NCI-H69 (cell line): Measurements from ENCODE around the gene RAB11FIP5.

Source experiments
- DNase-seq: peaks from one replicate; lab custom pipeline; 2025; lab: John Stamatoyannopoulos, UW

Gene RAB11FIP5

DNA sequence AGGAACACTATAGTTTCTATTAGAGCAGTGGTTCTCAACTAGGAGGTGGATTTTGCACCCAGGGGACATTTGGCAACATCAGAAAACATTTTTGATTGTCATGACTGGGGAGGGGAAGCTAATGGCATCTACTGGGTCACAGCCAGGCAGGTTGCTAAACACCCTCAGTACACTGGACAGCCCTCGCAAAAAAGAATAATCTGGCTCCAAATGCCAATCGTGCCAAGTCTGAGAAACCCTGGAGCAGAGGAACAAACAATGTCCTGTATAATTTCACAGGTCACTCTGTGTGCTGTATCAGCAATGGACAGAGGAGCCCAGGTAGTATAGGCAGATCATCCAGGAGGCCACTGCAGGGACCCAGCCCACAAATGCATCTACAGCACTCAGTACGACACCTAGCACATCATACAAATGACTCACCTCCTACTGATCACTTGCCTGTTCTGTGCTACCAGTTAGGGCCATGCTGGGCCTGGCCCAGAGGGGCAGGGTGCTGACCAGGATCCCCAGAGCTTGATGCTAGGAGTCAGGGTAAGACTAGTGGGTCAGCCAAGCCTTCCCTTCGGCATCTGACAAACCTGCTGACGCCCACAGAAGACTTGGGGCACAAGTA is 78.9 kb downstream of the RAB11FIP5 start:
- DNase-seq: no peak

DNA sequence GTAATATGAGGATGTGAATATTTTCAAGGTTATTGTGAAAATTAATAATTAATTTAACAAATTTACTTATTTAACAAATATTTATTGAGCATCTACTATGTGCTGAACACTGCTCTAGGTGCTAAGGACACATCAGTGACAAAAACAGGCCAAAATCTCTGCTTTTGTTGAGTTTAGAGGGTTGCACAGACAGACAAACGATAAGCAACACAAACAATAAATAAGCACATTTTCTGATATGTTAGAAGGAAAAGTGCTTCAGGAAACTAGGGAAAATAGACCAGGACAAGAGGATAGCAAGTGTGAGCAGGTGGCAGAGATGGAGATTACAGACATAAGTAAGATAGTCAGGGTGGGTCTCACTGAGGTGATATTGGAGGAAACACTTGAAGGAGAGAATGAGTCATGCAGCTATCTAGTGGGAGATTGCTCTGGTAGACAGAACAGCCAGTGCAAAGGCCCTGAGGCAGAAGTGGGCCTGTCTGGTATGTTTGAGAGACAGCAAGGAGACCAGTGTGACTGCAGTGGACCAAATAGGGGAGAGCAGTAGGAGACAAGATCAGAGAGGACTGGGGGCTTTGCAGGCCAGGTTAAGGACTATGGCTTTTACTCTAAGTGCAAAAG is 79.5 kb downstream of the RAB11FIP5 start:
- DNase-seq: no peak

DNA sequence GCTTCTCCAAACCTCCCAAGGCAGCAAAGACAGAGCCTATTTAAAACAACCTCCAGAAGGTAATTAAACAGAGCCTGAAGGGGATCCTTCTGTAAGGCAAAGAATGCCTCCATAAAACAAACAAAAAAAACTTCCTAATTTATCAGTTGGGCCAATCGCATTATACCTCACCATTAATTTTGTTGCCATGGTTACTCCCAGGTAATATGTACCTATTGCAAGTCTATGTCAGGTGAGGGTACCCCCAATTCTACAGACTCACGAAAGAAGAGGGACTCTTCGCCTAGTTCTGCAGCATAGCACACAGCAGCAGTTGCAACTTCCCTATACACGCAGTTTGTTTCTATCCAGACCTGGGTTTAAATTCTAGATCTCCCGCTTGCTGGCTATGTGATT is 80.0 kb downstream of the RAB11FIP5 start:
- DNase-seq: no peak

DNA sequence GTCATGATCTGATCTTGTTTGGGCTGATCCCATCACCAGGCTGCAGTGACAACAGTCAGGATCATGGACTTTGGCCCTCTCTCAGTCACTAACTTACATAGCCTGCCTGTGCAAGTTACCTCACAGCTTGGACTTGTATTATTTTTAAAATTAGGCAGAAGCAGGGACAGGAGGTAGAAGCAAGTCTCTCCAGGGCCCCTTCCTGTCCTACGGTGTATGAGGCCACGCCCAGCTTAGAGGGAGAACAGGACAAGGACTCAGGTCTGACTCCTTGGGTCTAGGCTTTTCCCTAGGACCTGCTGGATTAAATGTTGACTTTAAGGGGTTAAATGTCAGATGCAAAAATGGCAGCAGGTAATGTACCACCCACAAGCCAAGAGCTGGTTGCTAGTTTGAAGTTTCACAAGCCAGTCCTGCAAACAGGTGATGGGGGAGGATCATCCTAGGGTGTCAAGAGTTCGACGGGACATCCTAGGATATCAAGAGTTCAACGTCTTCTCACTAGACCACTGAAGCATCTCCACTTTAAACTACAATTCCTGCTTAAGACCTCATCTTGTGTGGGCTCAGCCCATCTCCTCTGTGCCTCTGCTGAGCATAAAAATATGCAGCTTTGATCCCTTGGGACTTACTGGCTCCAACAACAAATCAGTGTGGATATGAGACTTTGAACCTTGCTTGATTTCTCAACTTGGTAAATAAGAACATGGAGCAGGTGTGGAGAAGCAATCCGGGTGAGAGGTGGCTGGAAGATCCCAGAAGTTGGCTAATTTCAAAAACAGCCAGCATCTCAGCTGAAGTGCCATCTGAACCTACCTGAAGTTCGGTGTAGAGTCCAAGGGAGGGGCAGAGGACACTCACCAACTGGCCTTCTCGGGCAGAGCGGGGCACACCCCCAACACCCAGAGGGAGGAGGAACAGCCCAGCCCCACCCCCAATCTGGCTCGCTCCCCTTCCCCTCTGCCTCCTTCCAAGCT is 80.7 kb downstream of the RAB11FIP5 start:
- no peak for DNase-seq

DNA sequence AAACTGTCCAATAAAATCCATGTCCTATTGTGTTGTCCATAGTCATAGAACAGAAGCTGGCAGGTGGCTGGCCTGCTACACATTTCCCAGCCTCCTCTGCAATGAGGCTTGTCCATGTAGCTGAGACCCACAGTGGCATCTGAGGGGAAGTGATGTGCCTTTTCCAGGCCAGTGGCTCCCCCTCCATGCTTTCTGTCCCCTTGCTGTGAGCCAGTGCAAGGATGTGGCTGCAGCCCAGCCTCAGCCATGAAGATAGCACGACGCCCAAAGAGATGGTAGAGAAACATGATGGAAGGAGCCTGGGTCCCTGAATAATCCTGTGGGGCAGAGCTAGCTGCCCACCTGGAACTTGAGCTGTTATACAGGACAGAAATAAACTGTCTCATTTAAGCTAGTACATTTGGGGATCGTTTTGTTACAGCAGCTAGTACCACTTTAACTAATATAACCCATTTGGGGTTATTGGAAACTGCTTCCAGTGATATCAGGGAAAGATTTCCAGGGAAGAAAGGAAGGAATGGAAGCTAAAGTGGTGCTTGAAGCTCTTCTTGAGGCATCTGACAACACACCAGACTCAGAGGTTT is 81.6 kb downstream of the RAB11FIP5 start:
- no peak for DNase-seq

DNA sequence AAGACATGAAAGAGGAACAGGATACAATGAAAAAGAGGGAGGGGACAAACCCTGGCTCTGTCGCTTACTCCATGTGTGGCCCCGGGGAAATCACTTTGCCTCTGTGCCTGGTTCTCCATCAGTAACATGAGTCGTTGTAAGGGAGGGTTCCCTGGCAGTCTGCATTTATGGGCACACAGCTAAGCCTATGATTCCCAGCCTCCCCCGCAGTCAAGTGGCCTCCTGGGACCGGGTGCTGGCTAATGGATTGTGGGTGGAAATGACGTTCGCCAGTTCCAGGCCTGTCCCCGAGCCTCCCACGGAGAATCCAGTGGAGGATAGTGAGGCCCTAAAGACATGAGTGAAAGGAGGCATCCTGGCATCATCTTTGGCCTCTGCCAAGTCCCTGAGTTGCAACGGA is 83.9 kb downstream of the RAB11FIP5 start:
- peak; percentile 17 for DNase-seq

DNA sequence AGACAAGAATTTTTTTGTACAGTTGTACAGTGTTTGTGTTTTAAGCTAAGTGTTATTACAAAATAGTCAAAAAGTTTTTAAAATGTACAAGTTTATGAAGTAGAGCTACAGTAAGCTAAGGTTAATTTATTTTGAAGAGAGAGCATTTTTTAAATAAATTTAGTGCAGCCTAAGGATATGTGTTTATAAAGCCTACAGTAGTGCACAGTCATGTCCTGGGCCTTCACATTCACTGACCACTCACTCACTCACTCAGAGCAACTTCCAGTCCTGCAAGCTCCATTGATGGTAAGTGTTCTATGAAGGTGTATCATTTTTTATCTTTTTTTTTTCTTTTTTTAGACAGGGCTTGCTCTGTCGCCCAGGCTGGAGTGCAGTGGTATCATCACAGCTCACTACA is 85.4 kb downstream of the RAB11FIP5 start:
- no peak for DNase-seq

DNA sequence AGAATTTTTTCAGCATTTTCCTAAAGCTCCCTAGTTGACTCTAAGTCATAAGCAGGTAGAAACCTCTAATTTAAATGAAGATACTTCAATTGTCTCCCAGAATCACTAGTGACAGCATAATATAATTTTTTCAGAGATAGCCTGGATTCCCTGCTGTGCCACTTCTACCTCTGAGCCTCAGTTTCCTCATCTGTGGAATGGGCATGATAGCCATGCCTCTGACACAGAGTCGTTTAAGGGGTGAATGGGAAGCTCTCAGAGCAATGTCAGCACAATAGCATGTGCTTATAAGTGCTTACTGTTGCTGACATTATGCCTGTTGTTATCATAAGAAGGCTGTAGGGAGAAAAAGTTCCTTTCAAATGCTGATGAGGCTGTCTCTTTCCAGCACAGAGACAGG is 89.3 kb downstream of the RAB11FIP5 start:
- no peak for DNase-seq
